Limb (tissue), 2 donors: ENCODE results near the gene BEX4.

ENCODE experiments used
- DNase-seq, 2 donors: peaks; one replicate each; pipeline ENCODE4 v3.0.0-alpha.2; 2016; ENCODE audit errors: extremely low spot score in 2 of 2

The BEX4 gene

GRCh38 chrX:103236296-103236695 is 21.4 kb downstream of the BEX4 start:
- DNase-seq = no peak

GRCh38 chrX:103240155-103240554 is 25.2 kb downstream of the BEX4 start:
- DNase-seq = no peak

GRCh38 chrX:103248553-103248952 is 33.6 kb downstream of the BEX4 start:
- no peak for DNase-seq

- DNase-seq = no peak
These were observed 34.9 kb downstream of the BEX4 start for GRCh38 chrX:103249805-103250204.

- no peak for DNase-seq
These were observed 36.1 kb downstream of the BEX4 start for GRCh38 chrX:103250977-103251376.

- DNase-seq = no peak
These were observed 38.7 kb downstream of the BEX4 start for GRCh38 chrX:103253608-103254007.

- DNase-seq = peak; percentile 17 to 75
These were observed 39.4 kb downstream of the BEX4 start for GRCh38 chrX:103254171-103254824.

- DNase-seq = peak; percentile 72 to 80
These were observed 40.1 kb downstream of the BEX4 start, which contains the start of gene TCEAL8 for GRCh38 chrX:103254921-103255493. TSS of gene TCEAL8 (minus strand) at chrX:103255155. CDS start at chrX:103253979, 1,176 bp downstream.

- no peak for DNase-seq
These were observed 41.7 kb downstream of the BEX4 start for GRCh38 chrX:103256651-103257050.

GRCh38 chrX:103258275-103258674 is 43.4 kb downstream of the BEX4 start:
- no peak for DNase-seq
